Heart left ventricle (tissue), 13 donors: ENCODE results near the gene KCNQ4.

ENCODE experiments used
- CTCF ChIP-seq, 12 donors: fragments of 200-600 bp; sonication (generic) in 4 of 12; IDR thresholded peaks; one replicate each; pipeline versions ENCODE4 v1.5.0 to v1.8.0; 2018 to 2022; ENCODE audit warnings: antibody characterized with exemption in 12 of 12, mild to moderate bottlenecking in 5 of 12
- POLR2A ChIP-seq, 2 donors: fragments of 450-650 bp; IDR thresholded peaks; one replicate each; pipeline ENCODE4 v1.6.1; 2017; ENCODE audit warnings: antibody characterized with exemption in 2 of 2, mild to moderate bottlenecking in 2 of 2, moderate library complexity in 2 of 2
- donor health status: ischemic (EF 13 %, LVEDD 7.1; RV severe dilation, severe dysfunction).
- donor health status: DM: no; HTN: yes; CAD: no.
- donor health status: DM: no; HTN: no; CAD: no.
- donor health status: ischemic (EF 25% LVEDD 6.9; RV normal size, moderate dysfunction).
- donor health status: ischemic (EF 25% LVEDD 5.7; RV mildly dilated, moderate dysfunction).
- donor health status: ischemic (EF 35%, LVEDD 5.7; RV mildly dilated, moderate dysfunction).
- donor health status: nonischemic (EF 11% LVEDD 7.7; RV severe dilation, severe dysfunction).
- donor health status: DM: yes; HTN: yes; CAD: no.
- donor health status: PGD.
- donor health status: ischemic (EF 29% LVEDD 5.4; RV normal size, mild dysfunction).
- donor health status: nonischemic (EF 23%, LVEDD 6.1; RV moderate dilation, normal function).

- TF ChIP-seq CTCF (IDR thresholded peaks at IDR 0.05): no peak
- TF ChIP-seq POLR2A (IDR thresholded peaks at IDR 0.05): no peak
These were observed 25.3 kb downstream of the KCNQ4 start for GRCh38 chr1:40808909-40809308.
